GM18858 (cell line): ENCODE measurements around the gene ZNF541.

Source experiments
- ATAC-seq: cut with Tn5 transposase; IDR thresholded peaks from one replicate; pipeline ENCODE4 v1.9.1; 2021; ENCODE audit not compliant: unreplicated experiment

ZNF541 gene

DNA sequence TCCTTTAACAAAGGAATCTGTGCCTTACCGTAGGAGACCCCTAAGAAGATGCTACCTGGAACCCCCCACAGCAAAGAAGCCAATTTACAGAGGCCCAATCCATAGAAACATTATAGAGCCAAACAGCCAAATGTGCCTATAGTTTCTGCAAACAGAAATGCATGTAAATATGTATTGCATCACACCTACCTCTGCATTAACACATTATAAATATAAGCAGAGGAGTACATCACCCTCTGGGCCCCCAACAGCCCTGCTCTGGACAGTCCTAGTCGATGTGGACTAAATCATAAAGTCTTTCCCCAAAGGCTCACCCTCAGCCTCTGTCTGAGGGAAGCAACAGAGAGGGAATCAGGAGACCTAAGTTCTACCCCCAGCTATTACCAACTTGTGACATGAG is 25.7 kb downstream of the ZNF541 start:
- ATAC-seq: no peak

DNA sequence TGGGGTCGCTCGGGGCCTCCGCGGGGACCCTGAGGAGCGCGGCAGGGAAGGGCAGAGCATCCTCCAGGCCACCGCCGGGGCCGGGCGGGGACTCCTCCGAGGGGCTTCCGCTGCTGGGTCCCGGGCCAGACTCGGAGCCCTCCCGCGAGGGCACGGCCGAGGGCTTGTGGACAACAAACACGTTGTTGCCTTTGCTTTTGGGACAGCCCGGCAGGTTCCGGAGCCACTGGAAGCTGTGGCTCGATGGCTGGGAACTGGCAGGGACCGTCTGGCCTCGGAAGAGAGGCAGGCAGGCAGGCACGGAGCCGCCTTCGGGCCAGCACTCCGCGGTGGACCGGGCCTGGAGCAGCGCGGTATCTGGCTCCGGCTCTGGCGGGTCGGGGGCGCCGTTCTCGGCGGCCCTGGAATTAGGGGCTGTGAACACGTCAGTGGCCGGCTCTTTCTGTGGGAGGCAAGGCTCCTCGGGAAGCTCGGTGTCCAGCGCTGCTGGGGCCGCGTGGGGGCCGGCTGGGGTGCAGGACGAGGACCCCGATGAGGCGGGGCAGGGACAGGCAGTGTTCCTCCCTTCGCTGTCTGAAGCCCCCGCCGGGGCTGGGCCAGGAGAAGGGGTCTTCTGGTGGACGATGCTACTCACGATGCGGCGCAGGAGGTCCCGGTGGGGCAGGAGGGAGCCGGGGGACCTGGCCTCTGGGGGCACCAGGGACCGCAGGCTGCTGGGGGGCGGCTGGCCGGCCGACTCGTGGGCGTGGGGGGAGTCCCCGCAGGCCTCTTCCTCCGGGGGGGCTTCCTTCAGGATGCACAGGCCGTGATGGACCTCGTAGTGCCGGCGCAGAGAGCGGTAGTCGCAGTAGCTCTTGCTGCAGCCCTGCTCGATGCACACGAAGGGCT is 27.6 kb downstream of the ZNF541 start:
- ATAC-seq: no peak

DNA sequence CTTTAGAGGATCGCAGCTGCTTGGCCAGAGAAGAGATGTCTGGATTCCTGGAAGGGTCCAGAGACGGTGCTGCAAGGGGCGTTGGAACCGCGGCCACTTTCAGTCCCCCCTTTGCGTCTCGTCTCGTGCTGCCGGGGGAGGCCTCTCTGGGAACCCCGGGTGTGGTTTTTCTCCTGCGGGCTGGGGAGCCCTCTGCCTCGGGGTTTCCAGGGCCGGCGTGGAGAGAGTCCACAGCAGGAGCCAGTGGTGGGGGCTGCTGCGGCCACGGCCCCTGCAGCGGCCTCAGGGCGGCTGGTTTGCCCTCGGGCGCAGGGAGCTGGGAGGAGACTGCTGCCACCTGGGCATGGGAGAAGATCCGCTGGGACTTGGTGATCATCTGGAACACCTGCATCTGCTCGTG is 28.5 kb downstream of the ZNF541 start:
- ATAC-seq: no peak

DNA sequence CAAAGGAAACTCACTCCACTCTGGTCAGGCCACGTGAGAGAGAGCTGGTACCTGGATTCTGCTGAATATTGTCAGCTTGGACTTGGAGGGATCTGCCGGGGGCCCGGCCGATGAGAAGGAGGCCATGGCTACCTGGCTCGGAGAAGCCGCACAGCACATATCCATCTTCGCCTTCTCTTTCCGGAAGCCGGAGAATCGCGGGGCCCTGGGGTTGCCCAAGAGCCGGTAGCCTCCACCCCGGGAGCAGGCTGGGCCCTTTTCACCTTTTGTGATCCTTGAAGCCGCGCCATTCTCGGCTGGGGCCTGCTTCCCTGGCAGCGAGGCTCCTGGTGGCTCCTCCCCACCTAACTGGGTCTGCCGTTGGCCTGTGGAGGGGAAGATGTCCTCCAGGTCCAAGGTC is 28.9 kb downstream of the ZNF541 start:
- ATAC-seq: no peak

DNA sequence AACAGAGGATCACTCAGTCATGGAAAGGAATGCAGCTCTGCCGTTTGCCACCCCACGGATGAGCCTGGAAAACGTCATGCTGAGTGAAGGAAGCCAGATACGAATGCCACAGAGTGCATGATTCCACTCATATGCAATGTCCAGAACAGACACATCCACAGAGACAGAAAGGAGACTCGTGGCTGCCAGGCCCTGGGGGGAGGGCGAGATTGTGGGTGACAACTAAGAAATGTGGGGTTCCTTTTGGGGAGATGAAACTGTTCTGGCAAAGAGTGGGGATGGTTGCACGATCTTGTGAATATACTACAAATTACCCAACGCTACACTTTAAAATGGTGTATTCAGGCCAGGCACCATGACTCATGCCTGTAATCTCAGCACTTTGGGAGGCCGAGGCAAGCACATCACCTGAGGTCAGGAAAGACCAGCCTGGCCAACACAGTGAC is 30.9 kb downstream of the ZNF541 start:
- no peak for ATAC-seq

DNA sequence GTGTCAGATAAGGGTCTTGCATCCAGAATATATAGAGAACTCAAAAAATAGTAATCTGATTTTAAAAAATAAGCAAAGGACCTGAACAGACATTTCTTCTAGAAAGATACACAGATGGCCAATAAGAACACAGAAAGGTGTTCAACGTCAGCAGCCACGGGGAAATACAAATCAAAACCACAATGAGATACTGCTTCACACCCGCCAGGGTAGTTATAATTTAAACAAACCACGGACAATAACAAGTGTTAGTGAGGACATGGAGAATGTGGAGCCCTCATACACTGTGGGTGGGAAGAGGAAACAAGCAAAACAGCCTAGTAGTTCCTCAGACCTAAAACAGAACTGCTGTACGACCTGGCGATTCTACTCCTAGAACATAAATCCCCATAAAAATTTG is 31.4 kb downstream of the ZNF541 start:
- no peak for ATAC-seq

DNA sequence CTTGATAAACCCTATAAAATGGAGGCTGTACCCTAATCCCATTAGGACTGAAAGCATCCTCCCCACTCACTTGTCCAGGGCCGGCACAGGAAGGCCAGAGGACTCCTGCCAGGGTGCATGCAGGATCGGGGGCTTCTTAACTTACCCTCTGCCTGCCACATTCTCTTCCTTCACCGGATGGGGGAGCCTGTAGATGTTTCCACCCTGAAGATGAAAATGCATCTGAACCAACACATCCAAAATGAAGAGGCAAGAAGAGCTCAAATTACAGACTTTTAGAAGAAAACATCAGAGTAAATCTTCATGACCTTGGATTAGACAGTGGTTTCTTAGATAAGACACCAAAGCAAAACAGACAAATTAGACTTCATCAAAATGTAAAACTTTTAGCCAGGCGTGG is 32.2 kb downstream of the ZNF541 start:
- ATAC-seq: no peak

DNA sequence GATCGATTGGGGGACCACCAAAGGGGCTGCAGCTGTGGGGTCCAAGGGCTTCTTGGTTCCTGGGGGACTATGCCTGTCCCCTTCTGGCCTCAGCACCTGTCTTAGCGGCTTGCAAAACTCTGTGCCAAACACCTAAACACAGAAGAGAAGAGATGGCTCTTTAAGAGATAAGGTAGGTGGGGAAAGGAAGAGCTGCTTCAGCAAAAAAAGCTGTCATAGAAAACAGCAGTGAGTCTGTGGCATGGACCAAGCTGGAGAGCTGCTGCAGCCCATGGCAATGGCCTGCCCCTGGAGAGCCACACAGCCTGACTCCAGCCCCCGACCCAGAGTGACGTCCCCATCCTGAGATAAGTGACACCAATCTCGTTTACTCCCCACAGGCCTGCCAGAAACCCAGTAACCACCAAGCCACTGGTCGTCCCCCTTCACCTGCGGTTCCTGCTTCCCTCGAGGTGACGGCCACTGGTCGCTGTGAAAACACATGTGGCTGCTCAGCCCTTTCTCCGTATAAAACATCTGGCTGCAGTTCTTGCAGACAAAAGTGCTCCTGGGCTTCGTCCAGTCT is 33.1 kb downstream of the ZNF541 start:
- no peak for ATAC-seq

DNA sequence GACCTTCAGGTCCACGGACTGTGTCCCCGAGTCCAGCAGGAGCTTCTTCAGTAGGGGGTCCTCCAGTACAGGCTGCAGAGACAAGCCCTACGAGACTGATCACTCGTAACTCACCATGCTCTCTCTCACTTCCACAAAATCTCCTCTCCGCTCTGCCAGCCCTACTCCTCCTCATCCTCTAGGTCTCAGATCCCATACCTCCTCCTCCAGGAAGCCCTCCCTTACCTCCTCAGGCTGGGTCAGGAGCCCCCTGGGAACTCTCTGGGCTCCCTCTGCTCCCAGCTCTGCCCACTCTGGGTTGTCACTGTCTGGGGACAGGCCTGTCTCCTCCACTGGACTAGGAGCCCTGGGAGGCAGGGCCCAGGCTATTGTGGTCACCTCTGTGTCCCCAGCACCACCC is 34.1 kb downstream of the ZNF541 start:
- no peak for ATAC-seq

DNA sequence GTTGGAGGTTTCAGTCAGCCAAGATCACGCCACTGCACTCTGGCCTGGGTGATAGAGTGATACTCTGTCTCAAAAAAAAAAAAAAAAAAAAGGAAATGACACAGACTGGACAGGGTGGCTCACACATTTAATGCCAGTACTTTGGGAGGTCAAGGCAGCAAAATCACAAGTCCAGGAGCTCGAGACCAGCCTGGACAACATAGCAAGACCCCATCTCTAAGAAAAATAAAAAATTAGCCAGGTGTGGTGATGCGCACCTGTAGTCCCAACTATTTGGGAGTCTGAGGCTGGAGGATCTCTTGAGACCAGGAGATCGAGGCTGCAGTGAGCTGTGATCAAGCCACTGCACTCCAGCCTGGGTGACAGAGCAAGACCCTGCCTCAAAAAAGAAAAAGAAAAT is 35.5 kb downstream of the ZNF541 start:
- no peak for ATAC-seq

DNA sequence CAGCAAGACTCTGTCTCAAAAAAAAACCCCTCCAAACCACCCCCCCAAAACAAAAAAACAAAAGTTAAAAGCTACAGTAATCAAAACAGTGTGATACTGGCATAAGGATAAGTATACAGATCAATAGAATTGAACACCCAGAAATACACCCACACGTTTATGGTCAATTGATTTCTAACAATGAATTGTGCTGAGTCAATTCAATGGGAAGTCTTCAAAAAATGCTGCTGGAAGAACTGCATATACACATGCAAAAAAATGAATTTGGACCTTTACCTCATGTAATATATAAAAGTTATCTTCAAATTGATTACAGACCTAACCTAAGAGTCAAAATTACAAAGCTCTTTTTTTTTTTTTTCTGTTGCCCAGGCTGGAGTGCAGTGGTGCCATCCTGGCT is 38.3 kb downstream of the ZNF541 start:
- no peak for ATAC-seq

DNA sequence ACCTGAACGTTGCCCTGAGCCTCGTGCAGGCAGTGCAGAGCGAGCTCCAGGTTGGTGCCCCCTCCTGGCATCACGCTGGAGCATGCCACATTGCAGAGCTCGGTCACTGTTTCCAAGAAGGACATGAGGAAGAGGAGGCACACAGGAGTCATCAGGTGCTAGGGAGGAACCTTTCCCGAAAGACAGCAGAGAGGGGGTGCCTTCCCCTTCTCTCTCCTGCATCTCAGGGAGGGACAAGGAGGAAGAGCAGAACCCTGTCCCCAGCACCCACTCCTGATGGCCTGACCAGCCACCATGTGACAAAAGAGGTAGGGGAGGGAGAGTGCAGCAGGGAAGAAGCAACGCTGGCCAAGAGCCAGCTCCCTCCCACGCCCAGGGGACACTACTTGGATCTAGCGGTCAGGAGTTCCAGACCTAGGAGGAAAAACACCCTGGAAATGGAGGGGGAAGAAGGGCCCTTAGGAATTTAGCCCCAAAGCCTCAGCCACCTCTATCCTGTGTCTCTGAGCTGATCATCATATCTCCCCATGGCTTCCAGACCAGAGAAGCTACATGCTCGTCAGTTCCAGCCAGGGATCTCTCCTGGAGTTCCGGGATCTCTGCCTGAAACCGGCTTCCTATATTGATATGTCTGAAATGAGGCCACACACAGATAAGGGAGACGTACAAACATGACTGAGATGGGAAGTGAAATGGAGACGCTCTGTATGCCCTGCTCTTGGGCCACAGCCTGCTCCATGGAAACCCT is 41.1 kb downstream of the ZNF541 start:
- ATAC-seq: no peak

DNA sequence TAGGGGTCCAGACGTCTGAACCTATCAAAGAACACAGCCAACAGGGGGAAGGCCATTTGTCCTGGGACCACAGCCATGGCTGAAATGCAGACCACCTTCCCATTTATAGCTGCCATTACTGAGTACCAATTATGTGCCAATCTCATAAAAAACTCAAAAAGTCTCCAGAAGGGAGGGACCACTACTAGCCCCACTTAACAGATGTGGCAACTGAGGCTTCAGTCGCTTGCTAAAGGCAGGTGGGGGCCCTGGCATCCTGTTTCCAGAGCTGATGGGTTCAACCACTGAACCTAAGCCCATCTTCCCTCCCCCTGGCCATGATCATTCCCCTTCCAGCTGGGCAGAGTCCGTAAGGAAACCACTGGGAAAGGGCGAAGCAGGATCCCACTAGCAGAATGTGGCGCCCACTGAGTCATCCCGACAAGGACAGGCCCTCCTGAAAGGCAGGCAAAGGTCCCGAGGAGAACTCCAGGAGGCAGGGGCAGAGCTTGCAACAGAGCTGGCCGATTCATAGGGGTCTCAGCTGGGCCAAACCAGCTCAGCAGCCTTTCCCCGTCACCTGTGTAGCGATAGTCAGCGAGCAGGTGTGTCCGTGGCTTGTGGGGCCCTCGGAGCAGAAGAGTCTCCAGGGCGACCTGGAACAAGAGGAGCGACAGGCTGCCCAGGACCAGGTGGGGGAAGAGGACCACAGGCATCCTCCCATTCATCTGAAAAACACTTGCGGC is 43.8 kb downstream of the ZNF541 start:
- no peak for ATAC-seq

DNA sequence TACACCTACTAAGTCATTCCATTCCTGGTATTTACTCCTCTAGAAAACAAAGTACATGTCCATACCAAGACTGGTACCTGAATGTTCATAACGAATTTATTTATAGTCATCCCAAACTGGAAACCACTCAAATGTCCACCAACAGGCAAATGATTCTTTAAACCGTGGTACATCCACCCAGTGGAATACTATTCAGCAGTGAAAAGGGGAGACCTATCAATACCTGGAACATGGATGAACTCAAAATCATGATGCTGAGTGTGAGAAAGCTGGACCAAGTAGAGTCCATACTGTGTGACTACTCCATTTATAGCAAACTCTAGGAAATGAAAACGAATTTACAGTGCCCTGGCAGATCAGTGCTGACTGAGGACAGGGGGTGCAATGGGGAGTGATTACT is 46.1 kb downstream of the ZNF541 start:
- ATAC-seq: no peak

DNA sequence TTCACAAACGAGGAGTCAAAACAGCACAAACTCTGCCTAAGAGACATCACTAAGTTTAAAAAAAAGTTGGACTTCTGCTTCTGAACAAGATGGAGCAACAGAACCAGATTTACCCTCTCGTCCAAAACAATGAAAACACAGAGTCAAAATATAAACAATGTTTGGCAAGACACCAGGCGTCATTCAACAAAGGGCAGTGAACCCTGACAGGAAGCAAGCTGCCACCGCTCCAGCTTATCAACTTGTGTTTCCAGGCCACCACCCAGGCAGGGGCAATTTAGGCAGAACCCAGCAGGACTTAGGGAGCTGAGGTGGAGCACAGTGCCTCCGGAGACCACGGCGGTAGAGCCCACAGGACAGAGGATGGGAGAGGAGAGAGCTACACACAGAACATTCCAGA is 49.5 kb downstream of the ZNF541 start:
- no peak for ATAC-seq
